GM21786 (cell line): ENCODE data around the gene CLASP2.

ENCODE experiments used
- ATAC-seq: cut with Tn5 transposase; IDR thresholded peaks from one replicate; pipeline ENCODE4 v1.9.1; 2021; ENCODE audit not compliant: unreplicated experiment

CLASP2 gene

DNA sequence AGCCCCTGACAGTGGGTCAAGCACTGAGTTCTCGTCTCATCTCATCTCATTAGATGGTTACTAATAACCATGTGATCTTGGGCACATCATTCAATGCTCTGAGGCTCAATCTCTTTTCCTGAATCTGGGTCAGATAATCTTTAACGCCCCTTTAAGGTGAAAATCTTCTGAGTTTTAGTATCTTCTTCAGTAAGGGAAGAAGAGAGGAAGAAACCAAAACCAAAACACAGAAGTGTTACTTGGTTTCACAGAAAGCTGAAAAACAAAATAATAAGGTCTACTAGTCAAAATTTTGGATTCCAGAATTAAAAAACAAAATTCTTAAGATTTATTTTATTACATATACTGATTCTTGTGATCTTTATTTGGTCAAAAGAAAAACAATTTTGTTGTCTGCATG, 78.2 kb downstream of the CLASP2 start:
- no peak for ATAC-seq

DNA sequence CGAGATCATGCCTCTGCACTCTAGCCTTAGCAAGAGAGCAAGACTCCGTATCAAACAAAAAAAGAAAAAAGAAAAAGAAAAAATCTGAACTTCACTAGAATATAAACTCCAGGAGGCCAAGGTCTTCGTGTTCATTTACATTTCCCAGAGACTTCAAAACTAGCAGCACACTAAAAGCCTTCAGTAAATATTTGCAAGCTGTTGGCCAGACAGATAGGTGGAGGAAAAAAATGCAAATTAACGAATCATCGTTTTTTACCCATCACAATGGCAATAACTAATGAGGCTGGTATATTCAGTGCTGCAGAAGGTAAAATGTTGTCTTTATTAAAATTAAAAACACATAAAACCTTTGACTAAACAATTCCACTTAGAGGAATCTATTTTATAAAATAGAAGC, 80.6 kb downstream of the CLASP2 start:
- no peak for ATAC-seq

DNA sequence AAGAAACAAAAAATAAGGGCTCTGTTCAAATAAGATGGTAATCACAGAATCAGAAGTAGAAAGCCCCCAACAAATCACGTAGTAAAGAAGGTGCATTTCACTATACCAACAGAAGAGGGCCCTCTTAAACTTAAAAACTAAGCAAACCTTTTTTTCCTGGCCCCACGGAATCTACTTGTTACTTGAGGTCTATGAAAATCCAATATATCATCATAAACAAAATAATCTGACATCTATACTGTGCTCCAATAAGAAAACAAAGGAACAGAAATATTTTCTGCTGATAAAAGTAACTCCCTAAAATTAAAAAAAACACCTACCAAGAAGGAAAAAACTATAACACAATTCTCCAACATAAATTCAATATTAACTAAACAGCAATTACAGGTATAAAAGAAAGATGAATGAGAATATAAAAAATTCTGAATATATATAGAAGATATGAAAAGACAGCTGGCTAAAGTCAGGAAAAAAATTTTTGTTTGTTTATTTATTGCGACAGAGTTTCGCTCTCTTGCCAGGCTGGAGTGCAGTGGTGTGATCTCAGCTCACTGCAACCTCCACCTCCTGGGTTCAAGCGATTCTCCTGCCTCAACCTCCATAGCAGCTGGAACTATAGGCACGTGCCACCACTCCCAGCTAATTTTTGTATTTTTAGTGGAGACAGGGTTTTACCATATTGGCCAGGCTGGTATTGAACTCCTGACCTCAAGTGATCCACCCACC, 81.8 kb downstream of the CLASP2 start:
- no peak for ATAC-seq

DNA sequence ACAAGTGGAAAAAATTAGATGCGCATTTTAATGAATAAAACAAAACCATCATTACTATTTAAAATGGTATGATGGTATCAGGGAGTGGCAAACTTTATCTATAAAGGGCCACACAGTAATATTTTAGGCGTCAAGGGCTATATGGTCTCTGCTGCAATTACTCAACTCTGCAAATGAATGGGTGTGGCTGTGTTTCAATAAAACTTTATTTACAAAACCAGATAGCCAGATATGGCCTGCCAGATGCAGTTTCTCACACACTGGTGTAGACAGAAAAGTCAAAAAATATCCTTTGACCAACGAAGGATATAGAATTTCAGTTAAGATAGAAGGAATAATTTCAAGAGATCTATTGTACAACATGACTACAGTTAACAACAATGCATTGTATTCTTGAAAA, 83.8 kb downstream of the CLASP2 start:
- no peak for ATAC-seq

DNA sequence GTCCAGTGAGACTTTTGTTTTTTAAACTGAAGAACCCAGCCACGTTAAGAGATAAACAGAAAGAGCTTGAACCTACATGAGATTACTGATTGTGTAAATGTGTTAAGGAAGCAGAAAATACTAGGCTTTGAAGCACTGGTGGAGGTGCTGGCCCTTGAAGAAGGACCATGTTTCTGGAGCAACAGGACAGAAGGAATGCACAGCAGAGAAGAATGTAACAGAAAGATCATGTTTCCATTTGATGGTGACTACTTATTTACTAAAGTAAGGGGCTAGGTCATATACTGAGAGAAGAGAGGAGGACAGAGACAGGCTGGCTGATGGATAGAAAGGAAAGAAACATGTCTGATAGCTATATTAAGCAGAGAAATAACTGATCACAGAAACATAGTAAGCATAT, 88.8 kb downstream of the CLASP2 start:
- ATAC-seq: no peak

DNA sequence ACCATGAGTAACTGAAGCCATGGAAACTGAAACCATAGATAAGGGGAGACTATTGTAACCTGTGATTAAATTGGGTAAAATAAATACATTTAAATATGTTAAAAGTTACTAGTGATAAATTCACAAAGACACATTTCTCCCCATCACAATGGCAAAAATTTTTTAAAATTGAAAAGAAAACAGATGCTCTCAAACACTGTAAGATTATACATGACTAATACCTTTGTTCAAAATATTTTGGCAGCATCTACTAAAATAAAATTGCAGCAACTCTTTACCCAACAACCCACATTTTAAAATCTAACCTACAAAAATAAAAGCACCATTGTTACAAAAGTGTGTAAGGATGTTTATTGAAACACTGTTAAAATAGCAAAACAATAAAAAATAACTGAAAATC, 93.3 kb downstream of the CLASP2 start:
- no peak for ATAC-seq

DNA sequence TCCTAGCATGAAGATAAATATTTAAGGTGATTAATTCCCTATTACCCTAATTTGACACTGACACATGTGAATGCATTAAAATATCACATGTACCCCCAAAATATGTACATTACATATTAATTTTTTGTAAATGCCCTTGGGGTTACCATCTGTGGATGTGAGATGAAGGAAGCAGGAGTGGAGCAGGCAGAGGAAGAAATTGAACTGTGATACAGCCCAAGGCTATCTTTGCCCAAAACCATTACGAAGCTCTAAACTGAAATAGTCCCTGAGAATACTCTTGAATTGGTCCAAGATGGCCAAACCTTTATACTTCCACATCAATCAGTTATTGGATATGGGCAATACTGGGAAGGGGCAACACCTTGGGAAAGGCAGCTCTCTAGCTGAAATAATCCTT, 105.0 kb downstream of the CLASP2 start:
- no peak for ATAC-seq

DNA sequence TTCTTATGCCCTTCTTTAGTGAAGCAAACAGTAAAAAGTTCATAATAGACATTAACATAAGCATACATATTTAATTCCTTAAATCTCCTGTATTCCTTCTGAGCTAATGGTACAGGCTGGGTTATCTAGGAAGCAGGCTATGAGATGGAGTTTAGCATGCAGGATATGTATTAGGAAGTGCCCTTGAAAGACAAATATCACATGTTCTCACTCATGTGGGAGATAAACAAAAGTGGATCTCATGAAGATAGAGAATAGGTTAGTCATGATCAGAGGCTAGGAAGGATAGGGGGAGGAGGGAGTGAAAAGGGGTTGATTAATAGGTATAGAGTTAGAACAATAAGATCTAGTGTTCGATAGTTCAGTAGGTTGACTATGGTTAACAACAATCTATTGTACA, 105.4 kb downstream of the CLASP2 start:
- ATAC-seq: no peak

DNA sequence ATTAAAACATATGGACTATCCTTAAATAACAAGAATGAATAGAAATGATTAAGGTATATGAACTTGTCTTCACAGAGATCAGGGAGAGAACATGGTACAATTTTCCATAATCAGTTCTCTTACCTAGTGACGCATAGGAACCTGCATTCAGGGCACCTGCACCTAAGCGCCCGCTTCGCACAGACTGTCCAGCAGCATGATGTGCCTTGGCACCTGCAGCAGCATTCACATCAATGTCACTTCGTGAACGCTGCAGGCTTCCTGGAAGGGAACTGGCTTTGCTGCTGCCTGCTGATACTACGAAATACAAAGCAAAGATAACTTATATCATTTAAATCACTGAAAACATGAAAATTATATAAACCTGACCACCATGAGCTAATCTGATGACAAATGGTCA, 115.2 kb downstream of the CLASP2 start:
- ATAC-seq: no peak

DNA sequence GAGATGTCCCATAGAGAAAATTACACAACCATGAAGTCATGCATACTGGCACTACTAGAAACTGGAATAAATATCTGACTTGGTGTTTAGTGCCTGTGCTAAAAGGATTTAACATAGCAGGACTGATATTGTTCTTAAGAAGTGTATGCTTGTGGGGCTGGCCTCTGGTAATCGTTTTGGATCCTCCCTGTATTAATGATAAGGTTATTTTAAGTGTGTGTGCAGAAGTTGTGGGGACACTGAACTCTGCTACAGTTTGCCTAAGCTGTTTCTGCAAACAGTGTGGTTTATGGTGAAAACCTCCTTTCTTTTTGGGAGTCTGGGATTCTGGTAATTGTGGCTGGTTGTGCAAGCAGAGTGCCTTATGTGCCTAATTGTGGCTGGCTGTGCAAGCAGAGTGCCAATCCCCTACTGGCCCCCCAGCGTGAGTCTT, 120.8 kb downstream of the CLASP2 start:
- ATAC-seq: no peak

DNA sequence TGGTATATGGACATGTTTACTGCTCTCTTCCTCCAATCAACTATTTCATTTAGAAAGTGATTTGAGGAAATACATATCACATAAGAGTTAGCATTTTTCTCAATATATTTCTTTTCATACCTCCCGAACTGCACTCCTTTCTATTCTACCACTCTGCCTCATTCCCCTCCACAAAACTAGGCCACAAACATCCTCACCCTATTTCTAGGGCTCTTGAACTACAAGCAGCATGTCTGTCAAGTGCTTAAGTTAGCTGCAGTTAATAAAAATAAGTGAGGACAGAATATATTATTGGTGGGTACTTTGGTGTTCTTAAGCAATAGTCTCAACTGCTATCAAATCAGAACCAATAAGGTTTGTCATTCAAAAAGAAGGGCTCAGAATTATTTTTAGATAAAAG, 125.1 kb downstream of the CLASP2 start:
- no peak for ATAC-seq

DNA sequence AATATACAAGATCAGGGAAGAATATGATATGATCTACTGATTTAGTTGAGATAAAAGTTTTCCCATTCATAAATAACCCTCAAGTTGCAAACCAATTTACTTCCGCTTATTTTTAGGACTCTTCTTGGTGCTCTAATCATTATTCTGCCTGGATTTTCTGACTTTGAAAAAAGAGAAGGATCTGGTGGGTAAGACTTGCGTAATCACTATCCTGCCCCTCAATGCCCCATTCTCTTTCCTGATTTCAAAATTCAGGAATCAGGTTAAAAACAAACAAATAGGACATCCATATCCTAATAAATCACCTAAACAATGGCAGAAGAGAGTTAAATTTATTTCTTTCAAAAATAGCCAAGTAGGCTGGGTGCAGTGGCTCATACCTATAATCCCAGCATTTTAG, 127.5 kb downstream of the CLASP2 start:
- no peak for ATAC-seq

DNA sequence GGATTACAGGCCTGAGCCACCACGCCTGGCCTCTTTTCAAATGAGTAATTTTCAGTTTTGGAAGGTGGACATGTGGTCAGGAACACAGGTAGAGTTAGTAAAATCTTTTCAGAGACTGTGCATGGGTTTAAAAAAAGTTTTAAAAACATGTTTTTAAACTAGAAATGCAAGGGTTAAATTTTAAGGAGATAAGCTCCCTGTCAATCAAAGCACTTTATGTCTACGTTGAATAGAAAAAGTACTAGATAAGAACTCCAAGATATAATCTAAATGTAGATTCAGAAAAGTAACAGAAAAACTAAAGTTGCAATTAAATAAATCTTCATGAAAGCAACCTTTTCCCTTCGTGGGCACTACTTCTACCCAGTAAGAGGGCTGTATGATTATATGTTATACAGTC, 131.7 kb downstream of the CLASP2 start:
- ATAC-seq: no peak

DNA sequence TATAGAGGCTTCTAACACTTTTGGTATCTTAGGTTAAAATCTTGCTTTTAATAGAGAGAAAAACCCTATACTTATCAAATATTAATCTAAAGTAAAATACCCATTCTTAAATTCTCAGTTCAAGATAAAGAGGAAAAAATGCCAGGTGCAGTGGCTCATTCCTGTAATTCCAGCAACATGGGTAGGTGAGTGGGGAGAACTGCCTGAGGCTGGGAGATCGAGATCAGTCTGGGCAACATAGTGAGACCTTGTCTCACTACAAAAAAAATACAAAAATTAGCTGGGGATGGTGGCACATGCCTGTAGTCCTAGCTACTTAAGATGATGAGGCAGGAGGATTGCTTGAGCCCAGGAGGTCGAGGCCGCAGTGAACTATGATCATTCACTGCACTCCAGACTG, 135.8 kb downstream of the CLASP2 start:
- ATAC-seq: no peak

DNA sequence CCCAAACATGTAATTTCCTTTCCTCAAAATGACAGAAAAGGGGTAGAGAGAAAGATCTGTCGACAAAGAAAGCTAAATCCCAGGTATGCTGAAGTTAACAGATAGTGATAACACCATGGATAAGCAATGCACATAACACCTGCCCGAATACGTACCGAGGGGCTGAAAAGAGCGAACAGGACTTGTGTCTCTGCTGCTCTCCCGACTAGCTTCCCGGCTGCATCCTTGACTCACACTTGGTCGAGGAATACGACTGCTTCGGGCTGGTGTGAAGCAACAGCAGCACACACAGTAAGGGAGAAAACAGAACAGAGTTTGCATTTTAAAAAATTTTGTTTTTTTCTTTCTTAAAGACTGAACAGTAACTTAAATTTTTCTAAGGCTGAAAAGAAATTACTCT, 136.4 kb downstream of the CLASP2 start:
- no peak for ATAC-seq

DNA sequence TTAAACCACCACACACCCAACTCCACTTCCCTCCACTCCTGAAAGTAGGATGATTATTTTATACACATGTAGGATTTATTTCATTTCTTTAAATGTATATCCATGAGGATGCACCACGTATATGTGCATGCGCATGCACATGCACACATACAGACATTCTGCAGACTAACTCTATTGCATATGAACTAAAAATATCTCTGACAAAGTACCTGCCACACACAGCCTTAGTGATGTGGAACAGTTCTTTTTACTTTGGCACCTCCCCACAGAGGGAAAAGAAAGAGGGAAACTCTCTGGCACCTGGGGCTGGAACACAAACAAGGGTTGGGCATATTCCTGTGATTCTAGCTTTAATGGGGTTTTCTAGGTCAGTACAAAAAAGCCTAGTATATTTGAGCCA, 138.2 kb downstream of the CLASP2 start:
- no peak for ATAC-seq

DNA sequence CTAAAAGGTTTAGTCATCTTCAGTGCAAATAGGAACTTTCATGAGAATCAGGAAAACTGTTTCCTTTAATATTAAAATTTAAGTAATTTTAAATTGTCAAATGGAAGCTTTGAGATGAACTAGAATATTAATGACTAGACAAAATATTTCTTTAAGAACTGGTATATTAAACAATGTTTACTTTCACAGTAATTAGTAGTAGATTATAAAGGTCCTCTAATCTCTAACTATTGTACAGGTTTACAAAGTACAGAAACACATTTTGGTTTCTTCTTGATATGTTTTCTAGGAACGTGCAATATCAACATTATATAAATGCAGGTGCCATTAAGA, 138.9 kb downstream of the CLASP2 start:
- ATAC-seq: no peak

DNA sequence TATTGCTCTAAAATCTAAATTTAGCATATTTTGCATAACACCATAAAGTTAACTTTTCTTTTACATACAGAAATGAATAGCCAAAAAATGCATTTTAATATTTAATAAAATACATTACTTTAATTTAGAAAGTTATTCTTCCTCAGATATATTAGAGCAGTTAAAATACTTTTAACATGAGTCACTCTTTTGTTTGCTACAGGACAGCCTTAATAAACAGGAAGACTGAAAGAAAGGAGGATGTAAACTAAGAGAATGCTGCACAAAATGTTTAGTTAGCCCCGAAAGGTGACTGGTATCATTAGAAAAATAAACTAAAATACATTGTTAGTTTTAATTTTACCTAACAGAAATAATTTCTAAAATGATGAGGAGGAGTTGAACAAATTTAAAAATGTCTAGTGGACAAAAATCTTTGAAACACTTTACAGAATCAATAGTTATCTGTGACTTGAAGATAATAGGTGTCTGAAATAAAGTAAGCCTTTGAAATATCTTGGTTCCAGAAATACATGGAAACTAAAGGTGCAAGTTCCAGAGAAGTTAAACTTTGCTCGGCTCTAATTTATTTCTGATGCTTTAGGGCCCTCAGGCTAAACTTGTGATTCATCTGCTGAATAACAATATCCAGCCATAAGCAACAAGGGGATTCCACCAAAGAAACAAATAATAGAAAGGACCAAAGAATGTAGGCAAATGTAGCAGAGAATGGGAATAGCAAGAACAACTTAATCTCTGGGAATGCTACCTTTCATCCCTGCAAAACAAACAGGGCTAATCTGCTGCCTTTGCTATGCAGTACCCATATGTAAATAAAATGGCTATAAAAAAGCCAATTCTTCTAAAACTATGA, 139.5 kb downstream of the CLASP2 start:
- ATAC-seq: no peak

DNA sequence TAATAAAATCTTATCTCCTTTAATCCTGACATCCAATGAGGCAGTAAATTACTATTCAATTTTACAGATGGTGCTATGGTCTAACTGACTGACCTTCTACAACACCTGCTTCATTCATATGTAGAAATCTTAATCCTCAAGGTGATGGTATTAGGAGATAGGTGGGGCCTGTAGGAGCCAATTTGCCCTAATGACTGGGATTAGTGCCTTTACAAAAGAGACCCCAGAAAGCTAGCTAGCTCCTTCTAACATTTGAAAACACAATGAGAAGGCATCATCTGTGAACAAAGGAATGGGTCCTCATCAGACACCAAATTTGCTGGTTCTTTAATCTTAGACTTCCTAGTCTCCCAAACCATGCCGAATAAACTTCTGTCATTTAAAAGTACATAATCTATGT, 140.5 kb downstream of the CLASP2 start:
- ATAC-seq: no peak

DNA sequence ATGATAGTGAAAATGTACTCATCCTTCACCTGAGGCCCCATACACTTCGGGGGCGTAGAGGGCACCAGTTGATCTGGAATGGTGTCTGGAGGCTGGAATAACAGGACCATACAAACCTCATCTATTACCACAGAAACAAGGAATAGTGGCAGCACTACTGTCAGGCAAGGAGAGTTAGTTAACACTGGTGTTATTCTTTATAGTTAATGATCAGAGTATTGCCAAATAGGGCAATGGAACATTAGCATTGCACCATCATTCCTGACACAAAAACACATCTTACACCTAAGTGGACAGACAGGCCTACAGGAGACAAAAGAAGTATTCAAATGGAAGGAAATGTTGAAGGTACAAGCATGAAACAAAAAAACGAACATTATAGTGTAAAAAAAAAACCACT, 140.9 kb downstream of the CLASP2 start:
- ATAC-seq: no peak

DNA sequence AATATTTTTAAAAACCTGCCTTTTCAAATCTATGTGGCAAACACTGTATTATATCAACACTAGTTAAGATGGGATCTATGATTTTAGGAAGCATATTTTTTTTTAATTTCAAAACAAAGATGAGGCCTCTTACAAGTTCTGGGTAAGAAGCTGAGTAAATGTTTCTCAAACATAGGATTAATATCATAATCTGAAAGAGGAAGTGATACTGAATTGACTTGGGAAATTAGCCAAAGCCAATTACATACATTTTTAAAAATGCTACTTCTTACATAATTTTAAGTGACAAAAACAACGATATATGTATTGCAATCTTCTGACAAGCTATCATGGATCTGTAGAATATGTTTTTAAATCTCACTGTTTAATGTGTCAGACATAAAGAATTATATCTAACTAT, 142.7 kb downstream of the CLASP2 start:
- no peak for ATAC-seq

DNA sequence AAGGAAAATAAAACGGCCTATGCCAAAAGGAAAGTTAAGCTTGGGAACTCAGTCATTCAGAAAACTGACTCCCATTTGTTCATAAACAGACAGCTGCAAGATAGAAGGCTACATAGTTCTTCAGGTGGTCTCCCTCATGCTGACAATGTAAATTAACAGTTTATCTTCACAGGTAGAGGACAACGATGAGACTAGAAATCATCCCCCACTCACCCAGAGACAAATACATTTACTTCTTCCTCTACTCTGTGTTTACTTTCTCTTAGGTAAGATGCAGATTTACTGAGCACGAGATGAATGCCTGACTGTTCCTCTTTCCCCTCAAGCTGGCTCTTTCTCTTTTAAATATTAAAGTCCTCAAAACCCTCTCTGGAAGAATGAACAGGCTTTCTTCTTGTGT, 160.2 kb downstream of the CLASP2 start:
- ATAC-seq: no peak

DNA sequence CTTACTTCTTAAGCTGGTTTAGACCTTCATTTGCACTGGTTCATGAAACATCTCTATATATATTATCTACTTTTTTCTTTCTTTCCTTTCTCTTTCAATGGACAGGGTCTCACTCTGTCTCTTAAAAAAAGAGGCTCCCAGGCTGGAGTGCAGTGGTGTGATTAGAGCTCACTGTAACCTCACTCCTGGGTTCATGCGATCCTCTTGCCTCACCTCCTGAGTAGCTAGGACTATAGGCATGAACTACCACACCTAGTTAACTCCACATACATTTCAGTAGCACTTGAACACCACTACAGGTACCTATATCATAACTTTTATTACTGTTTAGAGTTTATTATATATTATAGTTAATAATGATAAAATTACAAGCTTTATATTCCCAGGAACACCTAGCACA, 160.8 kb downstream of the CLASP2 start:
- ATAC-seq: no peak
